ENCODE measurements around the gene UST.

- TF ChIP-seq CTCF (conservative IDR thresholded peaks at IDR 0.05) (no peak), ZFX (IDR thresholded peaks at IDR 0.05) (no peak)
Observed at GRCh38 chr6:148932731-148933130, 185.9 kb downstream of the UST start.

Measured in C4-2B (cell line).